Psoas muscle (tissue), 8 donors: ENCODE data around the gene DOCK1. TPM values are rescaled to one million over a fixed set of nuclear protein-coding genes. Genes with fewer than 3 reads are reported as not detected.

ENCODE experiments used
- ATAC-seq, 4 donors: fragments of 200-7000 bp; cut with Tn5 transposase; one replicate each; pipeline ENCODE4 v1.9.1; 2020; ENCODE audit warnings: moderate library complexity in 3 of 4, mild to moderate bottlenecking in 2 of 4
- DNase-seq, 2 donors: peaks; one replicate each; pipeline ENCODE4 v3.0.0-alpha.2; 2020
- H3K27ac ChIP-seq: fragments of 200-600 bp; one replicate; pipeline ENCODE4 v1.8.0; 2022
- H3K27me3 ChIP-seq, 3 donors: fragments of 200-600 bp in 1 of 3; one replicate each; pipeline versions ENCODE4 v1.6.1 to v1.8.0; 2013 to 2022; ENCODE audit warnings: low read length in 2 of 3, mild to moderate bottlenecking in 2 of 3, moderate library complexity in 1 of 3; ENCODE audit not compliant: insufficient read depth in 3 of 3
- H3K36me3 ChIP-seq, 2 donors: fragments of 200-600 bp in 1 of 2; one replicate each; pipeline versions ENCODE4 v1.6.1 to v1.8.0; 2013 to 2022; ENCODE audit warnings: low read depth in 1 of 2, mild to moderate bottlenecking in 1 of 2, moderate library complexity in 1 of 2; ENCODE audit not compliant: insufficient read depth in 1 of 2
- H3K4me1 ChIP-seq: fragments of 200-600 bp; one replicate; pipeline ENCODE4 v1.8.0; 2022
- H3K4me3 ChIP-seq: fragments of 200-600 bp; one replicate; pipeline ENCODE4 v1.8.0; 2022; ENCODE audit warnings: mild to moderate bottlenecking
- H3K9me3 ChIP-seq: fragments of 200-600 bp; one replicate; pipeline ENCODE4 v1.8.0; 2022
- WGBS, 3 donors: extraction: QIAGEN DNeasy Blood & Tissue Kit; methylation state at CpG; one replicate each; pipeline versions ENCODE4 v1.1.6 to v1.1.7; 2013; 5-methylcytosine and 5-hydroxymethylcytosine counted together
- intact Hi-C, 2 donors: fragments of 100-400 bp; cut with DNase I; formaldehyde crosslinking; loops; one replicate each; pipeline versions ENCODE4 v1.11.0 to v1.14.2; 2022
- polyA plus RNA-seq, 3 donors: library from polyadenylated mRNA; stranded (reverse); fragments of 200-250 nt; gene quantifications; one replicate each; pipeline ENCODE4 v1.2.3, GENCODE V29; 2013
- total RNA-seq, 4 donors: library from RNA; stranded (reverse); fragmentation: NEBNext Ultra II Directional in 2 of 4; extraction: Animal tissue kit (Norgen Biotek cat#: 25700) in 2 of 4; gene quantifications; one replicate each; pipeline versions ENCODE4 v1.2.1 to v1.2.4, GENCODE V29; 2021 to 2023
- TF ChIP-seq, protein P1 (sequence below): fragments of 200-600 bp; IDR thresholded peaks from one replicate; pipeline ENCODE4 v1.8.0; 2022; ENCODE audit warnings: antibody characterized with exemption
- donor health status: healthy with polysubstance abuse.
- donor health status: DM: no; HTN: no; CAD: no; lungs with moderate emphysema.
- donor health status: Bipolar disorder and iron deficiency.
- donor health status: healthy.
- donor health status: DM: yes; HTN: yes; CAD: no.
- donor health status: DM: no; HTN: no; CAD: no.
- donor health status: DM: no; HTN: no; CAD: no.
- donor health status: DM: yes; HTN: yes; CAD: no.

Gene DOCK1
- total and polyA plus RNA-seq, 7 donors, result 2.1 to 11.3 (median 5.4) TPM

DNA sequence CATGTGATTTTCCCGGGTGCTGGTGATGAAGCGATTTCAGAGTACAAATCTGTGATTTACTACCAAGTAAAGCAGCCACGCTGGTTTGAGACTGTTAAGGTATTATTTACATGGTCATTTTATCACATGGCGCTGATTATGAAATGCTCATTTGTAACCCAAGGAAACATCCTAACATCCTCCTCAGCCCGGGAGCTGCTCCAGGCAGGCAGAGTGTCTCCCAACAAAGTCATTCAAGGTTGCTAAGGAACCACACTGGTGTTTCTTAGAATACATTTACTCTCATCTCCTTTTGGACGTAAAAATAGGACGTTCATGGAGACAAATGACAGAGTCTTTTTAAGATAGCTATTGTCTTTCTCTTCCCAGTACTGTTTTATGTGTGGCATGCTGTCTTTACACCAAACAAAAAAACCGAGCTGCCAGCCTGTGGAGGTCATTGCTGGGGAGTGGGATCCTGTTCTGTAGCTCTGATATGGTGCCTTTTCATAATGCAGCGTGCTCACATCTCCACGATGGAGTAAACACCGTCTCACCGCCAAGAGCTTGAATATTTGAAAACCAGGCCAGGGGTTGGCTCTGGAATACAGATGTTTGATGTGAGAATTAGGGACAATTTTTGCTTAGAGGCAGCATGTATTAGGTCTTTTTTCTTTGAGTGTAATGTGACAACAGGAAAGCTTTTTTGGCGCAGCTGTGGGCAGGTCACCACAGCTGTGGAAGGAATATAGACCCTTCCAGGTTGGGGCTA is 119.6 kb downstream of the DOCK1 start:
- Histone ChIP-seq H3K4me3 (no peak overlapping the region), H3K36me3 (peaks cover 0 to 7% of the 10 kb centered on the region in 2 donors), H3K27me3 (no peaks in the 10 kb centered on the region), H3K9me3 (no peaks in the 10 kb centered on the region), H3K27ac (no peak overlapping the region), H3K4me1 (no peaks in the 10 kb centered on the region)
- TF ChIP-seq, protein P1, sequence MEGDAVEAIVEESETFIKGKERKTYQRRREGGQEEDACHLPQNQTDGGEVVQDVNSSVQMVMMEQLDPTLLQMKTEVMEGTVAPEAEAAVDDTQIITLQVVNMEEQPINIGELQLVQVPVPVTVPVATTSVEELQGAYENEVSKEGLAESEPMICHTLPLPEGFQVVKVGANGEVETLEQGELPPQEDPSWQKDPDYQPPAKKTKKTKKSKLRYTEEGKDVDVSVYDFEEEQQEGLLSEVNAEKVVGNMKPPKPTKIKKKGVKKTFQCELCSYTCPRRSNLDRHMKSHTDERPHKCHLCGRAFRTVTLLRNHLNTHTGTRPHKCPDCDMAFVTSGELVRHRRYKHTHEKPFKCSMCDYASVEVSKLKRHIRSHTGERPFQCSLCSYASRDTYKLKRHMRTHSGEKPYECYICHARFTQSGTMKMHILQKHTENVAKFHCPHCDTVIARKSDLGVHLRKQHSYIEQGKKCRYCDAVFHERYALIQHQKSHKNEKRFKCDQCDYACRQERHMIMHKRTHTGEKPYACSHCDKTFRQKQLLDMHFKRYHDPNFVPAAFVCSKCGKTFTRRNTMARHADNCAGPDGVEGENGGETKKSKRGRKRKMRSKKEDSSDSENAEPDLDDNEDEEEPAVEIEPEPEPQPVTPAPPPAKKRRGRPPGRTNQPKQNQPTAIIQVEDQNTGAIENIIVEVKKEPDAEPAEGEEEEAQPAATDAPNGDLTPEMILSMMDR, result no peak
- ATAC-seq, result peak in 3 of 4 donors; percentile 32 to 67 (median 65)
- 56 to 63% (median 61%) methylated on average over 13 of the region's 13 CpGs for WGBS, 3 donors
- DNase-seq, result peak in 1 of 2 donors; percentile 63
- intact Hi-C loops, result no loop called here

DNA sequence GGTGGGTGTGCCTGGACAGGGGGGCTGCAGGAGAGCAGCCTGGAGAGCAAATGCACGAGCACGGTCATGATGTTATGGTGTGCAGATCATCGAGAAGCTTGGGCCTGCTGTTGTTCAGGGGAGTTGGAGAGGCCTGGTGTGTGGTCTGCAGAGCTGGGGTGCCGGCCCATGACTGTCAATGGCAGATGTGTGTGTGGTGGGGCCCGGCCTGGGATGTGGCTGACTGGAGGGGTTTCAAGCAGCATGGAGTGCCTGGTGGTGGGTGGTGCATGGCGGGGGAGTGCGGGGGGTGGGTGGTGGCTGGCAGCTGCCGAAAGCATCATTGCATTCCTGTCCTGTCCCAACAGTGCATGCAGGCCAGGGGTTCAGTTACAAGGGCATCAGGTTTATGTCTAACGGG is 122.6 kb downstream of the DOCK1 start:
- WGBS, 3 donors, result 63 to 81% (median 70%) methylated on average over 8 to 9 of the region's 9 CpGs
- peaks cover 0 to 15% of the 10 kb centered on the region in 2 donors for H3K36me3 ChIP-seq
- ATAC-seq (no peak), DNase-seq (no peak)
- intact Hi-C loops, result no loop called here
- H3K4me3 ChIP-seq, result no peak overlapping the region
- TF ChIP-seq, protein P1, result no peak
- no peaks in the 10 kb centered on the region for H3K9me3 ChIP-seq
- no peaks in the 10 kb centered on the region for H3K4me1 ChIP-seq
- H3K27me3 ChIP-seq, result no peaks in the 10 kb centered on the region
- no peak overlapping the region for H3K27ac ChIP-seq

DNA sequence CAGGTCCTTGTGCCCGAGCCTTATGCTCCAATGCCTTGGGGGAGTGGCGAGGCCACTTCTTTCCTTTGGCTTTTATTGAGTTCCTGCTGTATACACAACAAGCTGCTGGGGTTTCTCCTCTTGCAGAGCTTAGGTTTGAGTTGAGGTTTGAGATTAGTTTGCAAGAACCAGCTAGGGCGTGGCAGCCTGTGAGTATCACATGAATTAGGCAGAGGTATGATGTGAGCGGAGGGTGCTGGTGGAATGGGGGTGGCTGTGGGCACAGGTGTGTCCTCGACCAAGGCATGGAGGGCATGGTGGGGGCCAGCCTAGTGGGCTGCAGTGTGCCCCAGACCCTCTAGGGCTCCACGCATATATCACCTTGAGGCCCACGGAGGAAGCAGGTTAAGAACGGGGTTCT is 123.3 kb downstream of the DOCK1 start:
- intact Hi-C loops, result no loop called here
- ATAC-seq, result no peak
- H3K4me1 ChIP-seq, result no peaks in the 10 kb centered on the region
- H3K4me3 ChIP-seq, result no peak overlapping the region
- TF ChIP-seq, protein P1, result no peak
- 94 to 96% (median 95%) methylated on average over 8 of the region's 8 CpGs for WGBS, 3 donors
- H3K27ac ChIP-seq, result no peak overlapping the region
- DNase-seq, result no peak
- no peaks in the 10 kb centered on the region for H3K9me3 ChIP-seq
- no peaks in the 10 kb centered on the region for H3K27me3 ChIP-seq
- H3K36me3 ChIP-seq, result peaks cover 0 to 14% of the 10 kb centered on the region in 2 donors

DNA sequence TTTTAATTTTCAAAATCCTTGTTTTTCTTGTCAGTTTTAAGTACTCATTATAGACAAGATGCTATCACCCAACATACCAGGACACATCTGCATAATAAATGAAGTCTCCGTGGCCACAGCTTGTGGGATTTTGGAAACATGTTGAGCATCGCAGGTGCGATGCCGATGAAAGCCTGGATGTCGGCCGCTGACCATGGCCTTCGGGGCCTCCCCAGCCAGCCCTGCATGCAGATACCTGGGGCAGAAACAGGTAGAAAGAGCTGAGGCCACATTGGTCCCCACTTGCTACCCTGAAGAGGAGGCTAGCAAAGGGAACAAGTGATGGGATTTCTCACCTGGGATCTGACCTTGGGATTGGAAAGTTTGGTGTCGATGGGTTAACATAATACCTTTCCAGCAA is 123.8 kb downstream of the DOCK1 start:
- no peaks in the 10 kb centered on the region for H3K4me1 ChIP-seq
- no peak overlapping the region for H3K4me3 ChIP-seq
- TF ChIP-seq, protein P1, result no peak
- no peak for ATAC-seq
- no peak overlapping the region for H3K27ac ChIP-seq
- no peak for DNase-seq
- peaks cover 0 to 13% of the 10 kb centered on the region in 2 donors for H3K36me3 ChIP-seq
- no peaks in the 10 kb centered on the region for H3K27me3 ChIP-seq
- no peaks in the 10 kb centered on the region for H3K9me3 ChIP-seq
- intact Hi-C loops, result no loop called here
- WGBS, 3 donors, result 94 to 98% (median 97%) methylated on average over 8 of the region's 8 CpGs
